CD4-positive, alpha-beta T cell (primary cell): ENCODE measurements around the gene STX11. TPM values are rescaled to one million over a fixed set of nuclear protein-coding genes. Genes with fewer than 3 reads are reported as not detected.

Experiments used
- ATAC-seq: fragments of 200-7000 bp; cut with Tn5 transposase; one replicate; pipeline ENCODE4 v1.10.0; 2022; ENCODE audit warnings: mild to moderate bottlenecking; ENCODE audit not compliant: poor library complexity
- CTCF ChIA-PET: fragments of 350-600 bp; sonication (Branson Sonifier 250); formaldehyde crosslinking; loops from one replicate; lab custom pipeline; 2021; ENCODE audit warnings: antibody characterized with exemption, inconsistent platforms; lab: Charles Lee
- POLR2A ChIA-PET: fragments of 350-600 bp; sonication (Branson Sonifier 250); formaldehyde crosslinking; loops from one replicate; lab custom pipeline; 2021; ENCODE audit warnings: antibody characterized with exemption, inconsistent platforms; lab: Charles Lee
- DNase-seq, 14 experiments: peaks; one replicate each; pipeline ENCODE4 v3.0.0-alpha.2; 2013 to 2020; ENCODE audit warnings: mixed read lengths in 2 of 14
- H3K27ac ChIP-seq, 2 donors: one replicate each; pipeline versions ENCODE4 v1.5.1 to v1.7.0; 2013; ENCODE audit warnings: low read length in 2 of 2, low read depth in 1 of 2, mild to moderate bottlenecking in 1 of 2
- H3K27me3 ChIP-seq, 2 experiments: 1 replicate in 1 of 2; 2 replicates in 1 of 2; pipeline versions ENCODE4 v1.6.1 to v1.7.0; 2013; ENCODE audit warnings: low read length in 2 of 2, control low read depth in 1 of 2, mild to moderate bottlenecking in 1 of 2, moderate library complexity in 1 of 2; ENCODE audit not compliant: insufficient read depth in 2 of 2, control insufficient read depth in 1 of 2
- H3K36me3 ChIP-seq: one replicate; pipeline ENCODE4 v1.6.1; 2013; ENCODE audit warnings: low read length, control low read depth; ENCODE audit not compliant: insufficient read depth
- H3K4me1 ChIP-seq: one replicate; pipeline ENCODE4 v1.6.1; 2013; ENCODE audit warnings: low read length, control low read depth; ENCODE audit not compliant: insufficient read depth
- H3K4me3 ChIP-seq: one replicate; pipeline ENCODE4 v1.5.1; 2013; ENCODE audit warnings: mild to moderate bottlenecking, low read length, moderate library complexity
- H3K9me3 ChIP-seq, 2 experiments: 1 replicate in 1 of 2; 2 replicates in 1 of 2; pipeline versions ENCODE4 v1.6.1 to v1.7.0; 2013; ENCODE audit warnings: low read length in 2 of 2, mild to moderate bottlenecking in 2 of 2, control low read depth in 1 of 2, moderate library complexity in 1 of 2; ENCODE audit not compliant: control insufficient read depth in 1 of 2, insufficient read depth in 1 of 2
- H3K27ac Mint-ChIP-seq: one replicate; pipeline ENCODE4 v1.8.0; 2020; ENCODE audit warnings: mixed read lengths
- H3K27me3 Mint-ChIP-seq: one replicate; pipeline ENCODE4 v1.8.0; 2021; ENCODE audit warnings: mixed read lengths
- H3K36me3 Mint-ChIP-seq: one replicate; pipeline ENCODE4 v1.8.0; 2021; ENCODE audit warnings: low read depth, mixed read lengths
- H3K4me1 Mint-ChIP-seq: one replicate; pipeline ENCODE4 v1.8.0; 2021; ENCODE audit warnings: low read depth, mixed read lengths
- H3K4me3 Mint-ChIP-seq: one replicate; pipeline ENCODE4 v1.8.0; 2020; ENCODE audit warnings: mild to moderate bottlenecking, mixed read lengths
- H3K9me3 Mint-ChIP-seq: one replicate; pipeline ENCODE4 v1.8.0; 2020; ENCODE audit warnings: mixed read lengths
- CTCF ChIP-seq: fragments of 200-600 bp; IDR thresholded peaks from one replicate; pipeline ENCODE4 v1.8.0; 2022; ENCODE audit warnings: antibody characterized with exemption, mild to moderate bottlenecking
- intact Hi-C, 2 experiments: fragments of 100-400 bp; cut with DNase I in 1 of 2; cut with micrococcal nuclease in 1 of 2; formaldehyde crosslinking; loops; one replicate each; pipeline versions ENCODE4 v1.15.1 to v1.9.0; 2023 to 2025; cut with DNase I, micrococcal nuclease
- total RNA-seq, 174 experiments: library from RNA in 2 of 174; stranded (reverse) in 2 of 174; gene quantifications; one replicate each; pipeline ENCODE4 v1.2.3 and lab custom pipeline; 2021 to 2026

STX11 gene
- total RNA-seq, 2 experiments from 2014 or later = 16.1 to 16.8 TPM

- H3K4me3 ChIP-seq = no peak overlapping the region
- Mint-ChIP-seq H3K4me3 (no peak overlapping the region), H3K27ac (no peak overlapping the region), H3K27me3 (no peaks in the 10 kb centered on the region), H3K4me1 (no peaks in the 10 kb centered on the region), H3K9me3 (no peaks in the 10 kb centered on the region), H3K36me3 (no peaks in the 10 kb centered on the region)
- no peak for ATAC-seq
- TF ChIP-seq CTCF = no peak
- H3K9me3 ChIP-seq = no peaks in the 10 kb centered on the region
- DNase-seq = no peak
- no peak overlapping the region for H3K27ac ChIP-seq
- POLR2A ChIA-PET = no interaction called here
- H3K36me3 ChIP-seq = no peaks in the 10 kb centered on the region
- no peaks in the 10 kb centered on the region for H3K4me1 ChIP-seq
- no peaks in the 10 kb centered on the region for H3K27me3 ChIP-seq
- CTCF ChIA-PET = interaction anchor here (1.0 kb wide), 1 partner anchor 11 kb away, joined by 3 read pairs; no protein-coding TSS in a partner anchor
- intact Hi-C loops = no loop called here
These were observed 11.8 kb upstream of the STX11 start for GRCh38 chr6:144138542-144138941.

GRCh38 chr6:144139817-144140216, 10.5 kb upstream of the STX11 start:
- no peak for ATAC-seq
- ChIA-PET CTCF (no interaction called here), POLR2A (interaction anchor here (4.0 kb wide), 1 partner anchor 11 kb away, joined by 12 read pairs; the partner anchor contains the start of gene STX11)
- no peaks in the 10 kb centered on the region for H3K27me3 ChIP-seq
- Mint-ChIP-seq H3K27ac (no peak overlapping the region), H3K36me3 (no peaks in the 10 kb centered on the region), H3K4me1 (no peaks in the 10 kb centered on the region), H3K9me3 (no peaks in the 10 kb centered on the region), H3K27me3 (no peaks in the 10 kb centered on the region), H3K4me3 (no peak overlapping the region)
- intact Hi-C loops = no loop called here
- no peak for DNase-seq
- no peaks in the 10 kb centered on the region for H3K9me3 ChIP-seq
- H3K27ac ChIP-seq = no peak overlapping the region
- no peaks in the 10 kb centered on the region for H3K4me1 ChIP-seq
- no peak for TF ChIP-seq CTCF
- no peak overlapping the region for H3K4me3 ChIP-seq
- H3K36me3 ChIP-seq = no peaks in the 10 kb centered on the region

GRCh38 chr6:144140867-144141266, 9.4 kb upstream of the STX11 start:
- H3K4me3 ChIP-seq = no peak overlapping the region
- Mint-ChIP-seq H3K9me3 (no peaks in the 10 kb centered on the region), H3K36me3 (no peaks in the 10 kb centered on the region), H3K27me3 (no peaks in the 10 kb centered on the region), H3K4me1 (no peaks in the 10 kb centered on the region), H3K27ac (no peak overlapping the region), H3K4me3 (no peak overlapping the region)
- no peak overlapping the region for H3K27ac ChIP-seq
- no peaks in the 10 kb centered on the region for H3K36me3 ChIP-seq
- DNase-seq = no peak
- CTCF ChIA-PET = no interaction called here
- H3K9me3 ChIP-seq = no peaks in the 10 kb centered on the region
- ATAC-seq = no peak
- H3K4me1 ChIP-seq = no peaks in the 10 kb centered on the region
- intact Hi-C loops = no loop called here
- no peaks in the 10 kb centered on the region for H3K27me3 ChIP-seq
- no peak for TF ChIP-seq CTCF
- POLR2A ChIA-PET = interaction anchor here (1.3 to 4.0 kb wide), 2 partner anchors 10 to 34 kb away, joined by 4 to 12 read pairs; partner anchors contain the start of gene STX11
